Measurements from ENCODE around the gene CXCL3. TPM values are rescaled to one million over a fixed set of nuclear protein-coding genes. Genes with fewer than 3 reads are reported as not detected.

CXCL3 gene
- total RNA-seq, 1 donor from 2014 or later, result 2.3 TPM

- TF ChIP-seq CTCF (IDR thresholded peaks at IDR 0.05; ENCODE audit: unreplicated experiment), result no peak
- H3K36me3 Mint-ChIP-seq, result no peaks in the 10 kb centered on the region
- DNase-seq (ENCODE audit: low spot score in 2 of 2, unreplicated experiment in 2 of 2), result no peak
- H3K4me3 Mint-ChIP-seq, result no peak overlapping the region
- no peaks in the 10 kb centered on the region for H3K9me3 Mint-ChIP-seq
- no peak overlapping the region for H3K27ac Mint-ChIP-seq
- no peaks in the 10 kb centered on the region for H3K27me3 Mint-ChIP-seq (ENCODE audit: low read depth)
- no peaks in the 10 kb centered on the region for H3K4me1 Mint-ChIP-seq
These were observed 16.6 kb upstream of the CXCL3 start for GRCh38 chr4:74055096-74055495.

- H3K27me3 Mint-ChIP-seq (ENCODE audit: low read depth), result no peaks in the 10 kb centered on the region
- H3K27ac Mint-ChIP-seq, result no peak overlapping the region
- no peaks in the 10 kb centered on the region for H3K4me1 Mint-ChIP-seq
- H3K4me3 Mint-ChIP-seq, result no peak overlapping the region
- no peak for TF ChIP-seq CTCF (IDR thresholded peaks at IDR 0.05; ENCODE audit: unreplicated experiment)
- no peaks in the 10 kb centered on the region for H3K36me3 Mint-ChIP-seq
- H3K9me3 Mint-ChIP-seq, result peaks cover under 1% of the 10 kb centered on the region
- DNase-seq (ENCODE audit: low spot score in 2 of 2, unreplicated experiment in 2 of 2), result no peak
These were observed 16.1 kb upstream of the CXCL3 start for GRCh38 chr4:74054483-74055047.

GRCh38 chr4:74047152-74047551 is 8.7 kb upstream of the CXCL3 start:
- no peak overlapping the region for H3K27ac Mint-ChIP-seq
- peaks cover 18% of the 10 kb centered on the region for H3K27me3 Mint-ChIP-seq (ENCODE audit: low read depth)
- TF ChIP-seq CTCF (IDR thresholded peaks at IDR 0.05; ENCODE audit: unreplicated experiment), result no peak
- no peak overlapping the region for H3K4me3 Mint-ChIP-seq
- no peak for DNase-seq (ENCODE audit: low spot score in 2 of 2, unreplicated experiment in 2 of 2)
- H3K36me3 Mint-ChIP-seq, result no peaks in the 10 kb centered on the region
- H3K9me3 Mint-ChIP-seq, result peaks cover 29% of the 10 kb centered on the region
- no peaks in the 10 kb centered on the region for H3K4me1 Mint-ChIP-seq

GRCh38 chr4:74045772-74046171 is 7.3 kb upstream of the CXCL3 start:
- Mint-ChIP-seq H3K9me3 (peaks cover 29% of the 10 kb centered on the region), H3K27me3 (ENCODE audit: low read depth) (peaks cover 28% of the 10 kb centered on the region)
- TF ChIP-seq CTCF (IDR thresholded peaks at IDR 0.05; ENCODE audit: unreplicated experiment), result no peak

GRCh38 chr4:74045247-74045646 is 6.8 kb upstream of the CXCL3 start:
- DNase-seq (ENCODE audit: low spot score in 2 of 2, unreplicated experiment in 2 of 2), result no peak
- Mint-ChIP-seq H3K36me3 (no peaks in the 10 kb centered on the region), H3K4me3 (no peak overlapping the region), H3K27ac (no peak overlapping the region), H3K27me3 (ENCODE audit: low read depth) (peaks cover 33% of the 10 kb centered on the region), H3K4me1 (no peaks in the 10 kb centered on the region), H3K9me3 (peaks cover 29% of the 10 kb centered on the region)
- no peak for TF ChIP-seq CTCF (IDR thresholded peaks at IDR 0.05; ENCODE audit: unreplicated experiment)

More at GRCh38 chr4:74045772-74046171, 7.3 kb upstream of the CXCL3 start:
- no peak overlapping the region for H3K4me3 Mint-ChIP-seq
- no peaks in the 10 kb centered on the region for H3K36me3 Mint-ChIP-seq
- H3K27ac Mint-ChIP-seq, result no peak overlapping the region
- no peak for DNase-seq (ENCODE audit: low spot score in 2 of 2, unreplicated experiment in 2 of 2)
- H3K4me1 Mint-ChIP-seq, result no peaks in the 10 kb centered on the region

GRCh38 chr4:74044677-74045076 is 6.2 kb upstream of the CXCL3 start:
- H3K9me3 Mint-ChIP-seq, result peaks cover 29% of the 10 kb centered on the region
- no peak for DNase-seq (ENCODE audit: low spot score in 2 of 2, unreplicated experiment in 2 of 2)
- H3K27ac Mint-ChIP-seq, result no peak overlapping the region
- H3K36me3 Mint-ChIP-seq, result no peaks in the 10 kb centered on the region
- no peak overlapping the region for H3K4me3 Mint-ChIP-seq
- no peak for TF ChIP-seq CTCF (IDR thresholded peaks at IDR 0.05; ENCODE audit: unreplicated experiment)
- peaks cover 38% of the 10 kb centered on the region for H3K27me3 Mint-ChIP-seq (ENCODE audit: low read depth)
- H3K4me1 Mint-ChIP-seq, result no peaks in the 10 kb centered on the region

Data from mesothelial cell of epicardium (in vitro differentiated cells).